Measurements from ENCODE around the gene SEC24C. TPM values are rescaled to one million over a fixed set of nuclear protein-coding genes. Genes with fewer than 3 reads are reported as not detected.

The SEC24C gene
- total RNA-seq, 1 experiment from 2014 or later: 113 TPM

DNA sequence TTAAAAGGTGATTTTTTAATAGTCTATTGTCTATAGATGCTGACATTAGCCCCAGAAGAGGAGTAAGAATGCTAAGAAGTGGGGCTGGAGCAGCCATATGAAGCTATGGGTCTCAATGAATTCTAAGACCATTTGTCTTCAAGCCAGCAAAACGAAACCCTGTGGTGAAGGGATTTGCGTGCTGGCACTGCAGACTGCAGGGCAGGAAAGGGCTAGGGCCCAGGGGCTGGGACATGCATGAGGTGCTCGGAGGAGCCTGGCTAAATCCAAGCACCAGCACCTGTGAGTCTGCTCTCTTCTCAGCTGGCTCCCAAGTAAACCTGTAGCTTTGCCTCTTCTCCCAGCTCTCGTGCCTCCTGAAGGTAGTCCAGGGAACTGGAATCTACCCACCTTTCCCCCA, 68.5 kb downstream of the SEC24C start:
- ChIA-PET POLR2A (interaction anchor here (0.6 kb wide), 1 partner anchor 75 kb away, joined by 7 read pairs; no protein-coding TSS in a partner anchor), CTCF (interaction anchor here (0.9 kb wide), 1 partner anchor 59 kb away, joined by 3 read pairs; no protein-coding TSS in a partner anchor)
- ATAC-seq (no peak), DNase-seq (ENCODE audit: low read depth, low spot score) (no peak)
- H3K27ac ChIP-seq (ENCODE audit: low read length): peak overlapping the region; percentile 56; the same call in 1 of the 2 replicates
- no peak overlapping the region for H3K4me3 ChIP-seq (ENCODE audit: low read depth in 2 of 2, low read length in 2 of 2)
- TF ChIP-seq, protein P1, sequence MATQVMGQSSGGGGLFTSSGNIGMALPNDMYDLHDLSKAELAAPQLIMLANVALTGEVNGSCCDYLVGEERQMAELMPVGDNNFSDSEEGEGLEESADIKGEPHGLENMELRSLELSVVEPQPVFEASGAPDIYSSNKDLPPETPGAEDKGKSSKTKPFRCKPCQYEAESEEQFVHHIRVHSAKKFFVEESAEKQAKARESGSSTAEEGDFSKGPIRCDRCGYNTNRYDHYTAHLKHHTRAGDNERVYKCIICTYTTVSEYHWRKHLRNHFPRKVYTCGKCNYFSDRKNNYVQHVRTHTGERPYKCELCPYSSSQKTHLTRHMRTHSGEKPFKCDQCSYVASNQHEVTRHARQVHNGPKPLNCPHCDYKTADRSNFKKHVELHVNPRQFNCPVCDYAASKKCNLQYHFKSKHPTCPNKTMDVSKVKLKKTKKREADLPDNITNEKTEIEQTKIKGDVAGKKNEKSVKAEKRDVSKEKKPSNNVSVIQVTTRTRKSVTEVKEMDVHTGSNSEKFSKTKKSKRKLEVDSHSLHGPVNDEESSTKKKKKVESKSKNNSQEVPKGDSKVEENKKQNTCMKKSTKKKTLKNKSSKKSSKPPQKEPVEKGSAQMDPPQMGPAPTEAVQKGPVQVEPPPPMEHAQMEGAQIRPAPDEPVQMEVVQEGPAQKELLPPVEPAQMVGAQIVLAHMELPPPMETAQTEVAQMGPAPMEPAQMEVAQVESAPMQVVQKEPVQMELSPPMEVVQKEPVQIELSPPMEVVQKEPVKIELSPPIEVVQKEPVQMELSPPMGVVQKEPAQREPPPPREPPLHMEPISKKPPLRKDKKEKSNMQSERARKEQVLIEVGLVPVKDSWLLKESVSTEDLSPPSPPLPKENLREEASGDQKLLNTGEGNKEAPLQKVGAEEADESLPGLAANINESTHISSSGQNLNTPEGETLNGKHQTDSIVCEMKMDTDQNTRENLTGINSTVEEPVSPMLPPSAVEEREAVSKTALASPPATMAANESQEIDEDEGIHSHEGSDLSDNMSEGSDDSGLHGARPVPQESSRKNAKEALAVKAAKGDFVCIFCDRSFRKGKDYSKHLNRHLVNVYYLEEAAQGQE (IDR thresholded peaks at IDR 0.05; ENCODE audit: insufficient read depth in 1 of 2, low read depth in 2 of 2, low read length in 1 of 2): no peak
- TF ChIP-seq SIN3A (IDR thresholded peaks at IDR 0.05; ENCODE audit: borderline replicate concordance, insufficient read depth, low read depth, low read length): no peak
- TF ChIP-seq, protein P2, sequence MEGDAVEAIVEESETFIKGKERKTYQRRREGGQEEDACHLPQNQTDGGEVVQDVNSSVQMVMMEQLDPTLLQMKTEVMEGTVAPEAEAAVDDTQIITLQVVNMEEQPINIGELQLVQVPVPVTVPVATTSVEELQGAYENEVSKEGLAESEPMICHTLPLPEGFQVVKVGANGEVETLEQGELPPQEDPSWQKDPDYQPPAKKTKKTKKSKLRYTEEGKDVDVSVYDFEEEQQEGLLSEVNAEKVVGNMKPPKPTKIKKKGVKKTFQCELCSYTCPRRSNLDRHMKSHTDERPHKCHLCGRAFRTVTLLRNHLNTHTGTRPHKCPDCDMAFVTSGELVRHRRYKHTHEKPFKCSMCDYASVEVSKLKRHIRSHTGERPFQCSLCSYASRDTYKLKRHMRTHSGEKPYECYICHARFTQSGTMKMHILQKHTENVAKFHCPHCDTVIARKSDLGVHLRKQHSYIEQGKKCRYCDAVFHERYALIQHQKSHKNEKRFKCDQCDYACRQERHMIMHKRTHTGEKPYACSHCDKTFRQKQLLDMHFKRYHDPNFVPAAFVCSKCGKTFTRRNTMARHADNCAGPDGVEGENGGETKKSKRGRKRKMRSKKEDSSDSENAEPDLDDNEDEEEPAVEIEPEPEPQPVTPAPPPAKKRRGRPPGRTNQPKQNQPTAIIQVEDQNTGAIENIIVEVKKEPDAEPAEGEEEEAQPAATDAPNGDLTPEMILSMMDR (IDR thresholded peaks at IDR 0.05): no peak
- TF ChIP-seq TCF7L2 (IDR thresholded peaks at IDR 0.05; ENCODE audit: low read depth, low read length): no peak
- no peak for TF ChIP-seq POLR2AphosphoS5 (IDR thresholded peaks at IDR 0.05; ENCODE audit: low read depth, low read length)
- in situ Hi-C loops (cut with HindIII; ENCODE audit: low pct_unique_long_range_greater_than_20kb, low sequenced_read_pairs): no loop called here
- peaks cover 7% of the 10 kb centered on the region; the same call in 1 of the 2 replicates for H3K36me3 ChIP-seq (ENCODE audit: control insufficient read depth, insufficient read depth, low read length)
- no peaks in the 10 kb centered on the region for H3K9me3 ChIP-seq (ENCODE audit: control insufficient read depth, insufficient read depth, low read depth, low read length)
- no peaks in the 10 kb centered on the region for H3K27me3 ChIP-seq (ENCODE audit: control insufficient read depth, insufficient read depth, low read length)
- BruUV-seq (replicated peaks): no TSS peak
- 0 out of 2 replicates have a peak, but pooled peaks cover 9% of the 10 kb centered on the region for H3K4me1 ChIP-seq (ENCODE audit: control insufficient read depth, insufficient read depth, low read length)
- intact Hi-C loops (cut with micrococcal nuclease; ENCODE audit: unreplicated experiment): no loop called here

DNA sequence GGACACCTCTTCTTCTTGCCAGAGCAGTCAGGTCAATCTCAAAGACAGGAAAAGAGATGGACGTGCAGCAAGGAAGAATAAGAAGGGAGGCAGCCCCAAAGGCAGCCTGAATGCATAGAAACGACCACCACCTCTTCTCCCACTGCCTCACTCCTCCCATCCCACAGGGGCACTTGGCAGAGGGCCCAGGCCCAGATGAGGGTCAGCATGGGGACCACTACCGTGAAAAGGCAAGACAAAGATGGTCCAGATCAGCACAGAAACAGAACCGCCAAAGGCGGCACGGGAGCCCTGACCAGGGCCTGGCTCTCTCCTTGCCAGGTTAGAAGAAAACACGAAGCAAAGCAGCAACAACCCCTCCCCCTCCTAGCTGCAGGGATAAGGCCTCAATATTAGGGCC, 69.2 kb downstream of the SEC24C start:
- intact Hi-C loops (cut with micrococcal nuclease; ENCODE audit: unreplicated experiment): no loop called here
- in situ Hi-C loops (cut with HindIII; ENCODE audit: low pct_unique_long_range_greater_than_20kb, low sequenced_read_pairs): no loop called here
- H3K36me3 ChIP-seq (ENCODE audit: control insufficient read depth, insufficient read depth, low read length): peaks cover 7% of the 10 kb centered on the region; the same call in 1 of the 2 replicates
- 0 out of 2 replicates have a peak, but pooled peaks cover 9% of the 10 kb centered on the region for H3K4me1 ChIP-seq (ENCODE audit: control insufficient read depth, insufficient read depth, low read length)
- ATAC-seq (no peak), DNase-seq (ENCODE audit: low read depth, low spot score) (no peak)
- no peak overlapping the region for H3K4me3 ChIP-seq (ENCODE audit: low read depth in 2 of 2, low read length in 2 of 2)
- POLR2A ChIA-PET: interaction anchor here (0.7 kb wide), 1 partner anchor 19 kb away, joined by 8 read pairs; no protein-coding TSS in a partner anchor
- no peak overlapping the region for H3K27ac ChIP-seq (ENCODE audit: low read length)
- no peaks in the 10 kb centered on the region for H3K9me3 ChIP-seq (ENCODE audit: control insufficient read depth, insufficient read depth, low read depth, low read length)
- CTCF ChIA-PET: no interaction called here
- BruUV-seq (replicated peaks): no TSS peak
- H3K27me3 ChIP-seq (ENCODE audit: control insufficient read depth, insufficient read depth, low read length): no peaks in the 10 kb centered on the region
- TF ChIP-seq, protein P2 (IDR thresholded peaks at IDR 0.05): no peak
- TF ChIP-seq POLR2AphosphoS5 (IDR thresholded peaks at IDR 0.05; ENCODE audit: low read depth, low read length) (no peak), SIN3A (IDR thresholded peaks at IDR 0.05; ENCODE audit: borderline replicate concordance, insufficient read depth, low read depth, low read length) (no peak), TCF7L2 (IDR thresholded peaks at IDR 0.05; ENCODE audit: low read depth, low read length) (no peak)
- TF ChIP-seq, protein P1 (IDR thresholded peaks at IDR 0.05; ENCODE audit: insufficient read depth in 1 of 2, low read depth in 2 of 2, low read length in 1 of 2): no peak

Data from Panc1 (cell line).